OCI-M1 (cell line): Measurements from ENCODE around the gene ARSA.
"Not testable (repeated sequence)": the region's sequence is repeated elsewhere in the genome, so short reads cannot be mapped to it uniquely, and the experiment has no call there.

Source experiments
- DNase-seq: peaks from one replicate; lab custom pipeline; 2025; lab: John Stamatoyannopoulos, UW

The ARSA gene

DNA sequence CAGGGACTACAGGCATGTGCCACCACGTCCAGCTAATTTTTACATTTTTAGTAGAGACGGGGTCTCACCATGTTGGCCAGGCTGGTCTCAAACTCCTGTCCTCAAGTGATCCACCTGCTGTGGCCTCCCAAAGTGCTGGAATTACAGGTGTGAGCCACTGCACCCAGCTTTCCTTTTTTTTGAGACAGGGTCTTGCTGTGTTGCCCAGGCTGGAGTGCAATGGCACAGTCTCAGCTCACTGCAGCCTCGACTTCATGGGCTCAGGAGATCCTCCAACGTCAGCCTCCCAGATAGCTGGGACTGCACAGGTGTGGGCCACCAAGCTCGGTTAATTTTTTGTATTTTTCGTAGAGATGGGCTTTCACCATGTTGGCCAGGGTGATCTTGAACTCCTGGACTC, 26.7 kb upstream of the ARSA start:
- not testable (repeated sequence) for DNase-seq

DNA sequence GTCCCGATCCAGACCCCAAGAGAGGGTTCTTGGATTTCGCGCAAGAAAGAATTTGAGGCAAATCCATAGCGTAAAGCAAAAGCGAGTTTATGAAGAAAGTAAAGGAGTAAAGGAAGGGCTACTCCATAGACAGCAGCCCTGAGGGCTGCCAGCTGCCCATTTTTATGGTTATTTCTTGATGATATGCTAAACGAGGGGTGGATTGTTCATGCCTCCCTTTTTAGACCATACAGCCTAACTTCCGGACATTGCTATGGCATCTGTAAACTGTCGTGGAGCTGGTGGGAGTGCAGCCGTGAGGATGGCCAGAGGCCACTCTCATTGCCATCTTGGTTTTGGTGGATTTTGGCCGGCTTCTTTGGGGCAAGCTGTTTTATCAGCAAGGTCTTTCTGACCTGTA, 25.3 kb upstream of the ARSA start:
- no peak for DNase-seq

DNA sequence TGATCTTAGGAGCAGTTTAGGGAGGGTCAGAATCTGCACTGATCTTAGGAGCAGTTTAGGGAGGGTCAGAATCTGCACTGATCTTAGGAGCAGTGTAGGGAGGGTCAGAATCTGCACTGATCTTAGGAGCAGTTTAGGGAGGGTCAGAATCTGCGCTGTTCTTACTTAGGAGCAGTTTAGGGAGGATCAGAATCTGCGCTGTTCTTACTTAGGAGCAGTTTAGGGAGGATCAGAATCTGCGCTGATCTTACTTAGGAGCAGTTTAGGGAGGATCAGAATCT, 15.8 kb upstream of the ARSA start:
- DNase-seq: not testable (repeated sequence)

DNA sequence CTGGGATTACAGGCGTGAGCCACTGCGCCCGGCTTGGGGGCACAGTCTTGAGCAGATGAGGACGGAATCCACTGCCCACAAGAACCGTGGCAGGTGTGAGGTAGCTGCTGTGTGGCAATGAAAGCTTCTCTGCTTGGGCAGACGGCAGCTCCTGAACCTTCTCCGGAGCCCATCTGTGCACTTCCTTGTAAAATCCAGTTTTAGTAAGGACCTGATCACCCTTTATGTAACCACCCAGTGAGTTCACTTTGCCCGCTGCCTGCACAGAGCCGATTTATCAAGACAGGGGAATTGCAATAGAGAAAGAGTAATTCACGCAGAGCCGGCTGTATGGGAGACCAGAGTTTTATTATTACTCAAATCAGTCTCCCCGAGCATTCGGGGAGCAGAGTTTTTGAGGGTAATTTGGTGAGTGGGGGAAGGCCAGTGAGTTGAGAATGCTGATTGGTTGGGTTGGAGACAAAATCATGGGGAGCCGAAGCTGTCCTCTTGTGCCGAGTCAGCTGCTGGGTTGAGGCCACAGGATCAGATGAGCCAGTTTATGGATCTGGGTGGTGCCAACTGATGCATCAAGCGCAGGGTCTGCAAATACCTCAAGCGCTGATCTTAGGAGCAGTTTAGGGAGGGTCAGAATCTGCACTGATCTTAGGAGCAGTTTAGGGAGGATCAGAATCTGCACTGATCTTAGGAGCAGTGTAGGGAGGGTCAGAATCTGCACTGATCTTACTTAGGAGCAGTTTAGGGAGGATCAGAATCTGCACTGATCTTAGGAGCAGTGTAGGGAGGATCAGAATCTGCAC, 15.3 kb upstream of the ARSA start:
- DNase-seq: not testable (repeated sequence)

DNA sequence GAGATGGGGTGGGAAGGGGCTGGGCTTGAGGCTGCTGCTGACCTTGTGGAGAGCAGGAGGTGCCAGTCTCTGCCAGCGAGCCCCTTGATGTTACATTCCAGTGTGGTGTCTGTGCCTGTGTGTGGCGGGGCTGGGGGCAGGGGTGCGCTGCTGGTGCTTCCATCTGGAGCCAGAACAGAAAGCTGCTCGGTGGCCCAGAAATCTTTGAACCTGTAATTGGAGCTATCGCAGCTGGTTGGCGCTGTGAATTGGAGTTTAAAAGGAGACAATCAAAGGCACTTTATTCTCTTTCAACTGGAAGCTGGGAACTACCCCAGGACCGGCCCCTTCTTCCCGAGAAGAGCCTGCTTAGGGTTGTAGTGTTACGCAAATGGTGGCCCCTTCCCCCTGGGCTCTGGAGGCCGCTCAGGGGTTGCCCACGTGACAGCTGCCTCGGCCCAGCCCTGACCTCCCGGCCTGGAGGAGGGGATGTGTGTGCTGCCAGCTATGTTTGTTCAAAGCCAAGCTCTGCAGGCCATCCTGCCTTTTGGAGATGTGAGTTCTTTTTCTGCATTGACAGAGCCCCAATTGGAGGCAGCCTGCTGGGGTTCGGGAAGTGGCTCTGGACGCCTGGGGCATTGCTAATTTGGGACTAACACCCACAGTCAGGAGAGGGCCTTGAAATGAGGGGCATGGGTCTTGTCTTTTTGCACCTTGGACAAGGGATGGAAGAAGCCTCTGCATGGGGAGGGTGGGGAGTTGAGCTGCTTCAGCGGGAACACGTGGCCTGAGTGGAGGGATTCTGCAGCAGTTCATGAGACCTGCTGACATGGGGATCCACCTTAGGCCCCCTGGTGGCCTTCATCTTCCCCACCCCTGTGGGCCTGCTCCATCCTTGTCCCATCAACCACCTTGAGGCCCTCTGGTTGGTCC, 14.0 kb upstream of the ARSA start:
- DNase-seq: no peak

DNA sequence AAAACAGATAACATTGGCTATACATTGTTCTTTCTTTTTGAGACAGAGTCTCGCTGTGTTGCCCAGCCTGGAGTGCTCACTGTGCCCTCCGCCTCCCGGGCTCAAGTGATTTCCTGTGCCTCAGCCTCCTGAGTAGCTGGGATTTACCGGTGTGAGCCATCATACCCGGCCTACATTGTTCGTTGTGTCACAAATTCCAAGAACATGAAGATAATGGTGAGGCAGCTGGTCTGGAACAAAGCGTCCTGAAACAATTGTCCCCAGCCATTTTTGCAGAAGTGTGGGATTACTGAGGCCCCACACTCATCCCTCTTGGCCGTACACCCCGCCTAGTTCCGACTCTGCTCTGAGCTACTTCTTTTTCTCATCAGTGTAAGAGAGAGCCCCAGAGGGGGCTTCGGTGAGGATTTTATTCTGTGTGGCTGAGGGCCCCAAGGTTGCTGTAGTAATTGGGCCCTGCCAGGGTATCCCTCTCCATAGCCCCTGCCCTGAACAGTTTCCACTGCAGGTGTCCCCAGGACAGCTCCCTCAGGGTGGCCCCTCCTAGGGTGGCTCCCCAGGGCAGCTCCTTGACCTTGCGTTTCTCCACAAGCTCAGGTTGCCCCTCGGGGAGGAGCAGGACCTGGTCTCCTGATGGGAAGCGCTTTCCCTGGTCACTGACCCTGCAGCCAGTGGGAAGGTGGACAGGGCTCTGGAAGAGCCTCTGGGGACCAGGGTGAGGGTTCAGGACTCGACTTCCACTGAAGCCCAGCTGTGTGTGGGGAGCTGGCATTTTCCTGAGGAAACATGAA, 13.1 kb upstream of the ARSA start:
- DNase-seq: no peak

DNA sequence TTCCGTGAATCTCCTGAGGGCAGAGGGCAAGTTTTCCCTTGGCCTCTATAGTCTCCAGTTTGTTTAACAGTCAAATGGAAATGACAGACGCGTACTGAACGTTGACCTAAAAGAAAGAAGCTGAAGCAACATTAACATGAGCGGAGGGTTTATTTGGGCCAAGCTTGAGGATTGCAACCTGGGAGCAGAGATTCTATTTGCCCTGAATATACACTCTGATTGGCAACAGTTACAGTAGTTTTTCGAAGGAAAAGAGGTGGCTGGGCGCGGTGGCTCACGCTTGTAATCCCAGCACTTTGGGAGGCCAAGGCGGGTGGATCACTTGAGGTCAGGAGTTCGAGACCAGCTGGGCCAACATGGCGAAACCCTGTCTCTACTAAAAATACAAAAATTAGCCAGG, 12.3 kb upstream of the ARSA start:
- DNase-seq: not testable (repeated sequence)

DNA sequence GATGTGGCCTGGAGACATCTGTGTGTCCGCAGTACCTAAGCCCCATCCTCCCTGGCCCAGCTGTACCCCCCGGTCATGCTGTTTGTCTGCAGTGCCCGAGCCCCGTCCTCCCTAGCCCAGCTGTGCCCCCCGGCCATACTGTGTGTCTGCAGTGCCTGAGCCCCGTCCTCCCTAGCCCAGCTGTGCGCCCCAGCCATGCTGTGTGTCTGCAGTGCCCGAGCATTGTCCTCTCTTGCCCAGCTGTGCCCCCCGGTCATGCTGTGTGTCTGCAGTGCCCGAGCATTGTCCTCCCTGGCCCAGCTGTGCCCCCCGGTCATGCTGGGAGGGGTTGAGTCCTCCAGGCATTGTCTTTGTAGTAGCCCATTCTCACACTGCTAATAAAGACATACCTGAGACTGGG, 7.6 kb upstream of the ARSA start:
- DNase-seq: no peak

DNA sequence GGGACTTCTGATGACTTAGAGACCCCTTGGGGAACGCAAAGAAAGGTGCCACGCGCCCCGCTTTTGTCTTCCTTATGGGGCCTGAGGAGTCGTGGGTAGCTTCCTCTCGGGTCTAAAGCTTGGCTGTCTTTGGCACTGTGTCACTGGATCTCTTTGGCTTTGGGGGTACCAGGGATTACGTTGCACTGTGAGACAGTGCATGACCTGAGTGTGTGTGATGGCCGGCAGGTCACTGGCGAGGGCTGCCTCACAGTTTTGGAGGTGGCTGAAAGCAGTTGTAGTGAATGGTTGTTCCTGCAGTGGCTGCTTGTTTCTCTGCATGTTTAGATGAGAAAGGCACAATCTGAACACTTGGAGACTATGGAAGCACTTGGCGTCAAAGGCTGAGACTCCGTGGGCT, 5.8 kb upstream of the ARSA start:
- DNase-seq: no peak

DNA sequence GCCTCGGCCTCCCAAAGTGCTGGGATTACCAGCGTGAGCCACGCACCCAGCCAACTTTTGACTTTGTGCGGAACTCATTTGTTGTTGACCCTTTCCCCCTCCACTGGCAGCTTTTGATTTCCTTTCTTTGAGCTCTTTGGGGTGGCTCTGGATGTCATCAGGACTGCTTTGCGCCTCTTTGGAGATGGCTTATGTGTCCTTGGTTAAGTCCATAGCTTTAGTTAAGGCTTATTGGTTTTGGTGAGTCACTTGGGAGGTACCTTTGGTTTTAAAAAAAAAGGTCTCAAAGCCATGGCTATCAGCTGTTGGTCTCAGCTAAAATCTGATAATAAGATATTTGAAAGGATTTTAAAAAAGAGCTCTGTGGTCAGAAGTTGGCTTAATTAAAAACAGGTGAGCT, 5.1 kb upstream of the ARSA start:
- DNase-seq: no peak

DNA sequence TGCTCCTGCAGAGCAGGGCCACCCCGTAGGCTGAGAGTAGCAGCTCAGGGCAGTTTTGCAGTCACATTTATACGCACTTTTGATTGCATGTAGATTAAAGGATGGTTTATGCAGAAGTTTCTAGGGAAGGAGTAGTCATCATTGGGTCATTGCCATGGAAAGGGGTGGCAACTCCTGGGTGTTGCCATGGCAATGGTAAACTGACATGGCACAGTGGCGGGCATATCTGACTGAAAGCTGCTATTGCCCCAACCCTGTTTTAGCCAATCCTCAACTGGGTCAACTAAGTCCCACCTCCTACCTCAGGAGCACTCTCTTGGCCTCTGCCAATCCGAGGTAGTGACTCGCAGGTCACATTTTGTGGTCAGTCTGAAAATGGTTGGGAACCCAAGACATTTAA, 2.4 kb upstream of the ARSA start:
- no peak for DNase-seq

DNA sequence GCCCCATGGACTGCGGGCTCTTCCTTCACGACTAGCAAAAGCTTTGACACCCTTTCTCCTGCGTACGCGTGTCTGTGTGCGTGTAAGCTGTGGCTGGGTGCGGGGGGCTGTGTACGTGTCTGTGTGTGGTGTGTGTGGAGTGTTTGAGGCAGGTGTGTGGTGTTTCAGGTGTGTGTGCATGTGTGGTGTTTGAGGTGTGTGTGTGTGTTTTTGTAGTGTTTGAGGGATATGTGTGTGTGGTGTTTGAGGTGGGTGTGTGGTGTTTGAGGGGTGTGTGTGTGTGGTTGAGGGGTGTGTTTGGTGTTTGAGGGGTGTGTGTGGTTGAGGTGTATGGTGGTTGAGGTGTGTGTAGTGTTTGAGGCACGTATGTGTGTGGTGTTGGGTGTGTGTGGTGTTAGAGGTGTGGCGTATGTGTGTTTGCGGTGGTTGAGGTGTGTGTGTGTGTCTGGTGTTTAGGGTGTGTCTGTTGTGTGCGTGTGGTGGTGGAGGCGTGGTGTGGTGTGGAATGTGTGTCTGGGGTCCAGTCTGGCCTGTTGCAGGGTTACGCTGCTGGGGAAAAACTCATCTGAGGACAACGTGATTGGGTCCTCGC, 687 bp upstream of the ARSA start:
- no peak for DNase-seq

DNA sequence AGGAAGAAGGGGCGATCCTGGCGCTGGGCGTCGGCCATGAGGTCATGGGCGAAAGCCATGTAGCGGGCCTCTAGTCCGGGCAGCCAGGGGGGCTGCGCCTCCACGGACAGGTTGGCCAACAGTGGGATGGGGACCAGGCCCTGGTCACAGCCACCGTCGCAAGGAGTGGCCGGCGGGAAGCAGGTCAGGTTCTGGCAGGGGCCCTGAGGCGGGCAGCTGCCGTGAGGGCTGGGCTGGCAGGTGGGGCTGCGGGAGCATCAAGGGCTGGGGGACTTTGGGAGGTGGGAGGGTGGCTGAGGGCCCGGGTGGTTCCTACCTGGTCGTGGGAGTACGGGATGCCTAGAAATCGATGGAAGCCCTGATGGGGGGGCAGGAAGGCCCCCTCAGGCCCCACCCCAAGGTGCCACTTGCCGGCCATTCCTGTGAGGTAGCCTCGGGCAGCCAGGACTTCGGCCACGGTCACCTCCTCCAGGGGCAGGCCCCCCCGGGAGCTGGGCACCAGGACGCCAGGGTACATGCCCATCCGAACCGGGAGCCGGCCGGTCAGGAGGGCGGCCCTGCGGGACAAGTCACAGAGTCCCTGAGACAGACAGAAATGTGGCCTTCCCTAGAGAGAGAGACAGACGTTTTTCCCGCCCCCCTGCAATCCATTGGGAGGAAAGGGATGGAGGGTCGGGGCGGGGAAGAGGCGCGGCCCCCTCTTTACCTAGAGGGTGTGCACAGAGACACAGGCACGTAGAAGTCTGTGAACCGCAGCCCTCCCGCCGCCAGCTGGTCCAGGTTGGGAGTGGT, 906 bp downstream of the ARSA start:
- DNase-seq: no peak

DNA sequence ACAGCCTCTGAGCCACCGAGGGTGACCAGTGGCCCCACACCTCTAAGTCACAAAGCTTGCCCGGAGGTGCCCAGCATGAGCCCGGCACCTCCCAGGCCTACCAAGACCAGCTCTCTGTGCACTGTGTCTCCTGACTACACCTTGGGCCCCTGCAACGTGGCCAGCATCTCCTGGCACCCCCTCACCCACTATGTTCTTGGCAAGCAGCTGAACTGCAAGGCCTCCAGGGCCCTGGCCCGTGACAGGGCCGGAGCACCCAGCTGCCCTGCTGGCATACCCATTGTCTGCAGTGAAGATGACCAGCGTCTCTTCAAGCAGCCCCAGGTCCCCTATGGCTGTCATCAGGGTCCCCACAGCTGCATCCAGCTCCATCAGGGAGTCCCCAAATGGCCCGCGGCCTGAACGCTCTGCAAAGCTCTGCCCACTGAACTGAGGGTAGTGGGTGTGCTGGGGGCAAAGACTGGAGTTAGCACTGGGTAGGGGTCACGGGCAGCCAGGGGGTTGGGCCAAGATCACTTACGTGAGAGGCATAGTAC, 1.6 kb downstream of the ARSA start:
- DNase-seq: no peak

DNA sequence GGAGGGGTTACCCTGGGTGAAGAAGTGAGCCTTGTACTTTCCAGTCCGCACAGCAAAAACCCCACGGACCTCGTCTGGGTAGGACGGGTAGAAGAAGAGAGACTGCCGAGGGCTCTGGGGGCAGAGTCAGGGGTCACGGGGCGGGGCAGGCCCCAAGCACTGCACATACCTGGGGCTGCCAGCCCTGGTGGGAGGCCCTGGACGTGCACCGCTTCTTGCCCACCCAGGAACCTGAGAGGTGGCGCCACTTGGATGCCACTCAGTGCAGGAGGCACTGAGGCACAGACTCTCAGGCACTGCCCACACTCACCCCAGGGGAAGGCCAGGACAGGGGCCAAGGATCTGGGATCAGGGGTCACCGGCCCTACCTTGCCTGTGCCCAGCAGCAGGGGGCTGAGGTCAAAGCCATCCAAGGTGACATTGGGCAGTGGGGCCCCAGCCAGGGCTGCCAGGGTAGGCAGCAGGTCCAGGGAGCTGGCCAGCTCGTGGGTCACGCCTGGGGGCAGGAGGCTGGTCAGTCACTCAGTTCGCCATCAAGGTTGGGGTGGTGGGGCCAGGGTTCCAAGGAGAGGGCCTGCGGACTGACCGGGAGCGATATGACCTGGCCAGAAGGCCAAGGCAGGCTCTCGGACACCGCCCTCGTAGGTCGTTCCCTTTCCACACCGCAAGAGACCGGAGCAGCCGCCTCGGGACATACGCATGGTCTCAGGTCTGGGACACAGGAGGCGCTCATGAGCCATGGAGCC, 2.2 kb downstream of the ARSA start:
- DNase-seq: no peak

DNA sequence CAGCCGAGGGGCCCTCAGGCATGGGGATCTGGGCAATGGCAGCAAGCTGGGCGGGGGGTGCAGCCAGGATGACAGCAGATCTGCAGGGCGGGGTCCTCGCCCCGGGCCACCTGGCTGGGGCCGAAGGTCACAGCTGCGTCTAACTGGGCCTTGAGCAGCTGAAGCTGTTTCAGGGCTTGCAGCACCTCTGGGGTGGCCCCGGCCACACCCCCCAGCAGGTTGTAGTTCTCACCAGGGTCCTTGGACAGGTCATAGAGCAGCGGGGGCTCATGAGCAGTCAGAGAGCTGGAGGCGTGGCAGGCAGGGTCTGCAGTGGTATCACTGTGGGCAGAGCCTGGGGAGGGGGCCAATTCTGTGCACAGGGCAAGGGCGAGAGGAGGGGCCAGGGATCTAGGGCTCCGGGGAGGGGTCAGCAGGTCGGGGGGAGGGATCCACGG, 2.8 kb downstream of the ARSA start:
- no peak for DNase-seq

DNA sequence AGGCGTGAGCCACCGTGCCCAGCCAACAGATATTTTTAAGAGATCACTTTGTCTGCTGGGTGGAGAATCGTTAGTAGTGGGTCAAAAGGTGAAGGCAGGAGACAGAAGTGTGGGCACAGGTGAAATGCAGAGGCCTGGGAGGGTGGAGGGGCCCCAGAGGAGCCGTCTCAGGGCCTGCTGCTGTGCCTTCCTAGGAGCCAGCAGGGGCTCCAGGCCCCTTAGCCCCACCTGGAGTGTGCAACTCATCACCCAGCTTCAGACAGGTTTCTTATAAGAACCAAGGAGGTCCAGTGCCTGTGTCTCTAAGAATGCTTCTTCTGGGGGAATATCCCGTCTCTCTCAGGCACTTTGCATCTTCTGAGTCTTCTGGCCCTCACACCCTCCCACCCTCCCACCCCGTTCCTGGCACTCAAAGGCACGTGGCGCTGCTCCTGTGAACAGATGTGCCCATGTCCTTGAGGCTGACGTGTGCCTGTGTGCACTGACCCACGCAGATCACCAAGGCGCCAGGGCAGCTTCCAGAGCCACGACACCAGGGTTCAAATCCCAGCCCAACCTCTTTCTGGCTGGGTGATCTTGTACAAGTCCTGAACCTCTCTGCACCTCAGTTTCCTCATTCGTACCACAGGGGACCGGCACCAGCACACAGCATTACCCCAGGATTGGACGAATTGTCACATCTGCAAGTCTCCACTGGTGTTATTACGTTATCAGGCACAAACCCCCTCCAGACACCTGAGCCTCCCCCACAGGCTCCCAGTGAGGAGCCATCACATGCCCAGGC, 3.4 kb downstream of the ARSA start:
- no peak for DNase-seq

DNA sequence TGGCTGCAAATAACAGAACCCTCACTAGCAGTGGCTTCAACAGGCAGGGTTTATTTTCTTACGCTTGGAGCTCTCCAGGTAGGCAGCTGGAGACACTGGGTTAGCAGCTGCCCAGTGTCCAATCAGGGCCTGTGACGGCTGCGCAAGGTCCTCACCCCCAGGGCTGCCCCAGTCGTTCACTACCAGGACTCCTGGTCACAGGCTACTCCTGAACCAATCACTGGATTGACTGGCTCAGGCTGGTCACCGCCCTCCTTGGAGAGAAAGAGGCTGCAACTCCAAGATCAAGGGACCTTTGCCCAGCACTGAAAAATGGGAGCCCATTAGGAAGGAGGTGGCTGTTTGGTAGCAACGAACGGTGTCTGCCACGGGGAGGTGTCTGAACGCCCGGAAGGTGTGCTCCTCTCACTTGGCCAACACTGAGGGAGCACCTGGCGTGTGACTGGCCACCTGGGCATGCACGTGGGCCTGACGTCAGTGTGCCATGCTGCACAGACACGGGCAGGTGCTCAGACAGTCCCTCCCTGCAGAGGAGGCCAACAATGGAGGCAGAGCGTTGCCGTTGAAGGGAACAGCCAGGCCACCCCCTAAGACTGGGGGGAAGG, 5.1 kb downstream of the ARSA start:
- no peak for DNase-seq
